ENCODE data around the gene TNFRSF21.
"Not testable (repeated sequence)": the region's sequence is repeated elsewhere in the genome, so short reads cannot be mapped to it uniquely, and the experiment has no call there.

TNFRSF21 gene, protein sequence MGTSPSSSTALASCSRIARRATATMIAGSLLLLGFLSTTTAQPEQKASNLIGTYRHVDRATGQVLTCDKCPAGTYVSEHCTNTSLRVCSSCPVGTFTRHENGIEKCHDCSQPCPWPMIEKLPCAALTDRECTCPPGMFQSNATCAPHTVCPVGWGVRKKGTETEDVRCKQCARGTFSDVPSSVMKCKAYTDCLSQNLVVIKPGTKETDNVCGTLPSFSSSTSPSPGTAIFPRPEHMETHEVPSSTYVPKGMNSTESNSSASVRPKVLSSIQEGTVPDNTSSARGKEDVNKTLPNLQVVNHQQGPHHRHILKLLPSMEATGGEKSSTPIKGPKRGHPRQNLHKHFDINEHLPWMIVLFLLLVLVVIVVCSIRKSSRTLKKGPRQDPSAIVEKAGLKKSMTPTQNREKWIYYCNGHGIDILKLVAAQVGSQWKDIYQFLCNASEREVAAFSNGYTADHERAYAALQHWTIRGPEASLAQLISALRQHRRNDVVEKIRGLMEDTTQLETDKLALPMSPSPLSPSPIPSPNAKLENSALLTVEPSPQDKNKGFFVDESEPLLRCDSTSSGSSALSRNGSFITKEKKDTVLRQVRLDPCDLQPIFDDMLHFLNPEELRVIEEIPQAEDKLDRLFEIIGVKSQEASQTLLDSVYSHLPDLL

DNA sequence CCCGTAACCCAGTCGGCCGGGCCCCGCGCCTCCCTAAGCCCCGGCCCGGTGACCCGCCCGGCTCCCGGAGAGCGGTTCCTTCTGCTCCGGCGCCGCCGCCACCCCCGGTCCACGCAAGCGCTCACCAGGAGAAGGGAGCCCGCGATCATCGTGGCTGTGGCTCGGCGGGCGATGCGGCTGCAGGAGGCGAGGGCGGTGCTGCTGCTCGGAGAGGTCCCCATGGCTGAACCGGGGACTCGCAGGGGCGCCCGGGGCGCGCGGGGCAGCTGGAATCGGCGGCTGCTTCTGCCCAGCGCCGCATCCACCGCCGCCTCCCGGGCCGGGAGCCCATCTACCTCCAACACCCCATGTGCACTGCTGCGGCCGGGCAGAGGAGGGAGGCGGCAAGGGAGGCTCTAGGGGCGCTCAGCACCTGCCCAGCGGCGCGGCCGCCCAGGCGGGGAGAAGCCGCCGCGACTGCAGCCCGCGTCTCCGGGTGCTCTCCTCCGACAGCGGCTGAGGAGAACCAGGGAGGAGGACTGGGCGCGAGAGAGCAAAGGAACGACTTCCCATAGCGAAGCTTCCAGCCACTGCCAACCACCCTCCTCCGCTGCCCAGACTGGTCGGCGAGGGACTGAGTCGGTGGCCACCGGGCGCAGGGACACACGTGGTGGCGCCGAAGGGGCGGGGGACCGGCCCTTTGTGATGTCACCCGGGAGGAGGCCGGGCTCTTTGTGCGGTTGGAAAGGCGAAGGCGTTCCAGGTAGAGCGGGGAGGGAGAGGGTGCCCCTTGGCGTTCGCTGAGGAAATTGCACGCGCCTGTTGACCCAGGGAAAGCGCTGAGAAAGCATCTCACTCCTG is at the start of gene TNFRSF21:
TNFRSF21 (minus strand) TSS at position 615 of the 840 bp plus-strand sequence; CDS start at position 221, 394 bp downstream.
- peak; percentile 90 for DNase-seq

DNA sequence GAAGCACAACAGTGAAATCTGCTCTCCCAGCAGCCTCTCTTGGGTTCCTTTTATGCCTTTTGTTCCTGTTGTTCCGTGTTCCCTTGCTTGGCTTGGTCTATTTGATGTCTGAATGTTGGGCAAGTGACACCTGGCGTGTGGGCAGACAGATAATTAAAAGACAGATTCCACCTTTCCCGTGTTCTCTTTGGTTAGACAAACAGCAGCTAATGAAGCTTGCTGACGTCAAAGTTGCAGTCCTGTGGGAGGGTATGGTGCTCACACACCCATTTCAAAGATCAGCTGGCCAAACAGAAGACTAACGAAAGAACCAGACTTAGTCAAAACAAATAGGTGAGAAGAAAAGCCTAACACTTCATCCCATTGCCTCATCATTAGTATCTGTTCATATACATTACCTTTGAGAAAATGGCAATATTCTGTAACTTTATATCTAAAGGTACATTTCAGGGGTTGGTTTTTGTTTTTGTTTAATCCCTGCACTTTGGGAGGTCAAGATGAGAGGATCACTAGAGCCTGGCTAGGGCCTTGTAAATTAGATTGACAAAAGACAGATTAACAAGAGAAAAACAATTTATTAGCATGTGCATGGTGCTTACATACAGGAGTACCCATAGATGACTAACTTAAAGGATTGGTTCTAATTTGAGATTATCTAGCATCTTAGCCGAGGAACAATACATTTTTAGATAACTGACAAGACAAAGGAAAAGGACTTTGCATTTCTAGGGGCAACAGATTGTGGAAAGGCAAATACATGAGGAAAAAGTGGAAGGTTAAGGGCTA is 48.9 kb upstream of the TNFRSF21 start:
- DNase-seq = no peak

DNA sequence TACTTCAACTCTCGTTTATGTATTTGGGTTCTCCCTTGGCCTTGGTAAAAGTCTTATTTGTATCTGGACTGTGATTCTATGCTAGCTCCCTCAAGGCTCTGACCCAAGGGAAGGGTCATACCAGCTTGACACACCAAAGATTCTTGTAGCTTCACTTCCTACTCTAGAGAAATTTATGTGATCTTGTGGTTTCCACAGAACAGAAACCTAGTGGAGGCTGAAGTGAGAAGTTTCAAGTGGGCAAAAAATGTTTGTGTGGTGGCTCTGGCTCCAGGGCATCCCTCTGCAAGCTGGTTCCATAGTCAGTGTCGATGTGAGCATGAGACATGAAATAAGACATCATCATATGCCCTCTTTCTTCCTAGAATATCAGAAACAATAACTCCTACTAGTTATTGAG is 48.1 kb upstream of the TNFRSF21 start:
- DNase-seq = no peak

DNA sequence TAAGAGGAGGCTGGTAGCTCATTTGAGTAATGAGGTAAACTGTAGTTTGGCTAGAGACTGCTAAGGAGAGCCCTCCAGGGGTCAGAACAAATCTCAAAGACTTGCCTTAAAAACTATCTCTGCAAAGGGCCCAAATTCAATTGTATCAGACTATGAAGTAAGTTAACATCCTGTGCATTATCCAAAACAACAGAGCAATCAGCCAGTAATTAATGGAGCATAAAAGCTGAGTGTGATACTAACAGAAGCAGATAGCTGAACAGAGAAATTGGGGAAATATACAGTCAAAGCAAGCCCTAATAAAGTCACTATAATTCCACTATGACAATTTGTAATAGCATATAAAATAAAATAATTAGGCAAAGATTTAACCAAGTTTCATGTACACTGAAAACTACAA is 45.8 kb upstream of the TNFRSF21 start:
- no peak for DNase-seq

DNA sequence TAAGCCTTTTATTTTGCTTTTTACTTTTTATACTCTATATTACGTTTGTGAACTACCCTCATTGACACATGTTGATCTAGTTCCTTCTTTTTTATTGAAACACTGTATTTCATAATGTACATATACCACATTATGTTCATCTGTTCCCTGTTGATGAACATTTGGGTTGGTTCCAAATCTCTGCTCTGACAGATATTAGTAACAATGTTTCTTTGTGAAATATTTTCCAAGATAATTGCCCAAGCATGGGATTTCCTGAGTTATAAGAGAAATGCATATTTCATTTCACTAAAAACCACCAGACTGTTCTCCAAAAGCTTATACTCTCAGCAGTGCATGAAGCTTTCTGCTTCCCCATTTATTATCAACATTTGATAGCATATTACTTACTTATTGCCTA is 44.2 kb upstream of the TNFRSF21 start:
- DNase-seq = no peak

DNA sequence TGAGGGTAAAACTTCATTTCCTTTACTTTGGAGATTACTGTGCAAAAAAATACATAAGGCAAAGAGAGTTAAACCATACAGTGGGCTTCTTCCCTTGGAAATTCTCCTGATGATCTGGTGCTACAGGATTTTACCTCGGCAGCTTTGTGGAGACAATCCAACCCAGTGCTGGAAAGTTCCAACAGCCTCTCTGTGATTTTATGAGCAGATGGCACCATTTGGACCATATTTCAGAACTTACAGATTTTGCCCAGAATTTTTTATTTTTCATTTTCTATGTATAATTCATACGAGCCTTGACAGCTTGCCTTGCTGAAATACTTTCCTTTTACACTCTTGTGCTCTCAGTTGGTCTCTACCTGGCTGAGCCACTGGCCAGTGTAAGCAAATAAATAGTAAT is 43.3 kb upstream of the TNFRSF21 start:
- DNase-seq = no peak

DNA sequence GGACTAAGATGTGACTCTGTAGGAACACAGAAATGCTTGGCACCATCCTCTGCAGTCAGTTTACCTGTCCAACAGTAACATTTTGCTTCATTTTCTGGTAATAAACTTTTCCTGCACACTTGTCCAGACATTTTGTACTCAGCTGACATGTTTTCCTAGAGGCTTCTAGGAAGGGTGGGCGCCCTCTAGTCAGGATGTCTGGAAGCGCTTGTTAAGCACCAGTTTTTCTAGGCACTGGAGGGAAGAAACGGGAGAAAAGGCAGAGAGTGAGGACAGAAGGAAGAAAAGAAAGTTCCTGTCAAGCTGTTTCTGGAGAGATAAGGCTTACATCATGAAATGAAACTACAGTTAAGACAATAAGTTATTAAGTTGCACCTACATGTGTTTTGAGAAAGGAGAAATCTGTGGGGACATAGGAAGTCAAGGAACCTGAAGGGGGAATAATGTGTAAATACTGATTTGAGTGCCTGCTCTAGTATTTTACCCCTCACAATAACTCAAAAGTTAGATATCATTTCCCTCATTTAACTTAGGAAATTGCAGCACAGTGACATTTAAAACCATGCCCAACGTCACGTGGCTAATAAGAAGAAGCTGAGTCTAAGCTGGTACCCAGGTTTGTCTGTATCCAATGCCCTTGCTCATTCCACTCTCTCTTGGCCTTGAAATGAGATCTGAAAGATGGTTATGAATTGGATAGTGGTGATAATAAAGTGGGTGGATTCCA is 42.7 kb upstream of the TNFRSF21 start:
- no peak for DNase-seq

DNA sequence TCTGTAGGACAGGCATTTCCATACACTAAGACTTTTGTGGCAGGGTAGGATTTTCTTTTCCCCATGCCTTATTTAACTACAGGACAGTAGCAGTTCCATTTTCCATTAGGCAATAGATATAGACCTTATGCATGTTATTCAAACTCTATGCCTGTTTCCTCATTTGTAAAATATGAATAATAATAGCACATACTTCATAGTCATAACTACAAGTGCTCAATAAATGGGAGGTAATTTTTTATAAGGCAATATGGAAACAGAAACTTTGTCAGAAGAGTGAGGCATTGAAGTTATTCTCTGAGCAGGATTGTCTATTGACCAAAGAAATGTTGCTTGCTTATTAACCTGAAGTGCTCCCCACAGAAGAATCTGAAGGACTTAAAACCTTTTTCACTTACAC is 41.9 kb upstream of the TNFRSF21 start:
- no peak for DNase-seq

DNA sequence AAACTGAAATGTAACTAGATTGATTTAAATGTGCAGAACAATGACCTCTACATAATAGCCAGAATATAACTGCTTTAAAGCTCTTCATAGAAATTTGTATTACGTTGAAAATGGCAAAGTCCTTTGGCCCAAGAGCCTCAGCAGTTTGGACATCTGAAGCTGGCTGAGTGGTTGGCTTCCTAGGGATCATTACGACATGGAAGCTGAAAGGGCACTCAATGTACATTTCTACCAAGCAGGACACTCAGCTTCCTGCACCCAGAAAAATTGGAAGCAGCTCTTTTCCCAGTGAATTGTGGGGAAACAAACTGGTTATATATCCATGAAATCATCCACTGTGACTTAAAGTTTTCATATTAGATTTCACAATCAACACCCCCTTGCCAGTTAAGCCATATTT is 40.2 kb upstream of the TNFRSF21 start:
- no peak for DNase-seq

DNA sequence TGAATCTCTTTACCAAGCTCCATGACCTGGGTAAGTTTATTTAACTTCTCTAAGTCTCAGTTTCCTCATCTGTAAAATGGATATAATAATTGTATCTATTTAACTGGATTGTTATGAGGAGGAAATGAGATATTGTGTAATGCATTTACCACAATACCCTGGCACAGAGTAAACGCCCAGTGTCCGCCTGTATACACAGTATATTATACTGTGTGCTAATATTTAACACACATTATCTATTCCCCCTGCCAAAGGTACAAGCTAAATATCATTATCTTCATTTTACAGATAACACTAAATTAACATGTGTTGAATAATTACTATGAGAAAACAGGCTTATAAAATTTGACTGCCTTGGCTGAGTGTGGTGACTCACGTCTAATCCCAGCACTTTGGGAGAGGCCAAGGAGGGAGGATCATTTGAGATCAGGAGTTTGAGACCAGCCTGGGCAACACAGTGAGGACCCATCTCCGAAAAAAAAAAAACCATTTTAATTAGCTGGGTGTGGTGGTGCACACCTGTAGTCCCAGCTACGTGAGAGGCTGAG is 38.7 kb upstream of the TNFRSF21 start:
- no peak for DNase-seq

DNA sequence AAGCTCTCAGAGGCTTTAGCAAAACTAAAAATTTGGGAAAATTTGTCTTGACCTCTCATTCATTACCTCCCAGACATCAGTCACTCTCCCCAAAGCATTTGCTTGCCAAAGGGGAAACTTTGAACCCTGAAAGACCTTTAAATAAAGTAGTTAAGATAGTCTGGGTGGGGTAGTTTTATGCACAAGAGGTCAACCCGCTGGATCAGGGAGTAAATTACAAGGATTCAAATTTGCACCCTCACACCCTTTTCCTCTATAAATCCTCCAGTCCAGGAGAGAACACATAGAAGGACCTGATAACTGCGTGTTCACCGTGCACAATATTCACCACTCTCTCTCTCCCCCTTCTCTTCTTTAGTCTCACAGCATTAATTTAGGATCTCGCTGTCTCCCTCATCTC is 36.1 kb upstream of the TNFRSF21 start:
- DNase-seq = no peak

DNA sequence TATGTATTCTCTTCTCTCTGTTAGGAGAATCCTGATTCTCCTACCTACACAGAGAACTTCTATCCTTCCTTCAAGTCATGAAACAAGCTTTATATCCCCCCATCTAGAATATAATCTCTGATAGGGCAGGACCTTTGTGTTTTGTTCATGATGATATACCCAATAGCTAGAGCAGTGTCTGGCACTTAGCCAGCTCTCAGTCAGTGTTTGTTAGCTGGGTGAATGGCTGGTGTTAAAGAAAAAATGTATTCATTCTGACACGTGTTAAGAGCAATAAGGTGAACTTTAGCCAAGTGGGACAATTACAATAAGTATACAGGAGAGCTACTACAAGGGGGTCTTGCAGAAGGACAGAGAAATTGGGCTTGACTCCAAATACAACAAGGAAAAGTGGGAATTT is 34.3 kb upstream of the TNFRSF21 start:
- DNase-seq = peak; percentile 25

DNA sequence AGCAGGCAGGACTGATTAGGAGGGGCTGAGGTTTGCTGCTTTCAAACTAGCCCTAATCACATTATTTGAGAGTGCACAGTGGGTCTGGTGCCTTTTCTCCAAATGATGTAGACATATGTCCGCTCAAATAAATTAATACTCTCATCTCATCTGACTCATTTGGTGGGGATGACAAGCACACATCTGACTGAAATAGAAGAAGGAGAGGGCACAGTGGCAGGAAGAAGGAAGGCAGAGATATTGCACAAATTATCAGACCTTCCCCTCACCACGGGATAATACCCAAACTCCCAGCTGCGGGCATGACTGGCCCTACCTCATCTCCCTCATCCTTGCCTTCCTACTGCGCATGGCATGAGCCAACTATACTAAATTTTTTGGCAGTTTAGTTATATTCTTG is 33.9 kb upstream of the TNFRSF21 start:
- DNase-seq = no peak

DNA sequence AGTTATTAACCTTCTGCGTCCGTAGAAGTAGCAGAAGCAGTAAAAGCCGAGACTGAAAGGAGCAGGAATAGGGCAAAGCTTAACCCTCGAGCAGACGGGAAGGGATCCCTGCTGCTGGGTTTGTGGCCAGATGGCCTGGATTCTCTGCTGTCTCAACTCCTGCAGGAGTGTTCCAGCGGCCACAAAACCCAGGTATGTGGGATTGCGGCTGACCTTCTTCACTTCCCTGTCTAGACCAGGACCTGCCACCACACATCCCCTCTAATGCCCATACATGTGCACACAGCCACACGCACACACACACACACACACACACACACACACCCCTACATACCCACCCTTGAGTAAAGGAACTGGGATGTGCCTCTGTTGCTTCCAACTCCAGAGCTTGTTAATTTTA is 33.1 kb upstream of the TNFRSF21 start:
- no peak for DNase-seq

DNA sequence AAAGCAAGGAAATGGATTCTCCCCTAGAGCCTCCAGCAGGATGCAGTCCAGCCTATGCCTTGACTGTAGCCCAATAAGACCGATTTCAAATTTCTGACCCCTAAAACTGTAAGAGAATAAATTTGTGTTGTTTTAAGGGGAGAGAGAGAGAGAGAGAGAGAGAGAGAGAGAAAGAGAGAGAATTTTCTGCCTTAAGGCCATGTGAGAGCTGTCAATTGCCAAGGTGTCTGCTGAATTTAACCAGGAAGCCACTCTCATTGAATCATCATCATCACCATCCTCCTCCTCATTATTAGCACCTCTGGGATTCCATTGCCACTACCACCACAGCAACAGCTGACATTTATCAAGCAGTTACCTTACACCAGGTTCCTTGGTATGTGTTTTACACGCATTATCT is 27.8 kb upstream of the TNFRSF21 start:
- no peak for DNase-seq

DNA sequence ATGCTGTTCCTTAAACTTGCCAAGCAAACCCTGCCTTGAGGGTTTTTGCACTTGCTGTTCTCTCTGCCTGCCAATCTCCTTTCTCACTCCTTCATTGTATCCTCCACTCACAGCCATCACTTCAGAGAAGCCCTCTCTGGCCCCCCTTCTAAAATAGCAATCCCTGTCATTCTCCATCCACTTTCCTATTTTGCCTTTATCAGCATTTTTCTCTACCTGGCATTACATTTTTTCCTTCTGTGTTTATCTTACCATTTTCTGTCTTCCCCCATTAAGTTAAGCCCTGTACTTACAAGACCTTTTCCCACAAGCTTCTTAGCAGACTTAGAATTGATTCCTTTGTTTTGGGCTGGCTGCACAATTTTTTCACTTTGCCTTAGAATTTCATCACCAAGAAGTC is 26.6 kb upstream of the TNFRSF21 start:
- no peak for DNase-seq

DNA sequence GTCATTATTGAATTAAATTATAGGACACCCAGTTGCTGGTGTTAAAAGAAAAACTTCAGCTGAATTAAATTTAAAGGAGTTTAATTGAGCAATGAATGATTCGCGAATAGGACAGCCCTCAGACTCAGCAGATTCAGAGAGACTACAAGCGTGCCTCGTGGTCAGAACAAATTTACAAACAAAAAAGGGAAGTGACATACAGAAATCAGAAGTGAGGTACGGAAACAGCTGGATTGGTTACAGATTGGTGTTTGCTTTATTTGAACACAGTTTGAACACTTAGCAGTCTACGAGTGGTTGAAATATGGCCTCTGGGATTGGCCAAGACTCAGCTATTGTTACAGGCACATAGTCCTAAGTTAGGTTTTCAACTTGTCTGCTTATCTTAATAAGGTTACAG is 25.8 kb upstream of the TNFRSF21 start:
- DNase-seq = no peak

DNA sequence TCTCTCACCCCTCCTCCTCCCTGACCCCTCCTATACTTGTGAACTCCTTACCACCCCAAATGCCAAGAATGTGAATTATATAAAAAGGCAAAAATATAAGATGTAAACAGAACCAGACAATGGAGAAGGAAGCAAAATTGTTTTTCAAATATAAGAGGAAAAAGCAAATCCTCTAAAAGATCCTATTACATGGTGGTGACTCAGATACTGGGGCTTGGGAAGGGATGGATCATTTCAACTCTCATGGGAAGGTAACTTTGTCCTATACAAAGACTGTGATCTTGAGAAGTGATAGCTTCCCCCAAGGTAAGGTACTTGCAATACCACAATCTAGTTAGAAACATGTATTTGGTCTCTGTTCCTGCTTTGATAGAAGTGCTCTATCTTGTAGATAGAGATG is 24.6 kb upstream of the TNFRSF21 start:
- DNase-seq = no peak

DNA sequence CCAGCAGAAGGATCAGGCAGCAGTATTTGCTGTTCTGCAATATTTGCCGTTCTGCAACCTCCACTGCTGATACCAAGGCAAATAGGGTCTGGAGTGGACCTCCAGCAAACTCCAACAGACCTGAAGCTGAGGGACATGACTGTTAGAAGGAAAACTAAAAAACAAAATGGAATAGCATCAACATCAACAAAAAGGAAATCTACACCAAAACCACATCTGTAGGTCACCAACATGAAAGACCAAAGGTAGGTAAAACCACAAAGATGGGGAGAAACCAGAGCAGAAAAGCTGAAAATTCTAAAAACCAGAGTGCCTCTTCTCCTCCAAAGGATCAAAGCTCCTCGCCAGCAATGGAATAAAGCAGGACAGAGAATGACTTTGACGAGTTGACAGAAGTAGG is 18.9 kb upstream of the TNFRSF21 start:
- not testable (repeated sequence) for DNase-seq

DNA sequence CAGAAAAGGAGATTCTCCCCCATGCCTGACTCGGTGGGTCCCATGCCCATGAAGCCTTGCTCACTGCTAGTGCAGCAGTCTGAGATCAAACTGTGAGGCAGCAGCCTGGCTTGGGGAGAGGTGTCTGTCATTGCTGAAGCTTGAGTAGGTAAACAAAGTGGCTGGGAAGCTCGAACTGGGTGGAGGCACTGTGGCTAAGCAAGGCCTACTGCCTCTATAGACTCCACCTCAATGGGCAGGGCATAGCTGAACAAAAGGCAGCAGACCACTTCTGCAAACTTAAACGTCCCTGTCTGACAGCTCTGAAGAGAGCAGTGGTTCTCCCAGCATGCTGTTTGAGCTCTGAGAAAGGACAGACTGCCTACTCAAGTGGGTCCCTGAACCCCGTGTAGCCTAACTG is 18.4 kb upstream of the TNFRSF21 start:
- not testable (repeated sequence) for DNase-seq

DNA sequence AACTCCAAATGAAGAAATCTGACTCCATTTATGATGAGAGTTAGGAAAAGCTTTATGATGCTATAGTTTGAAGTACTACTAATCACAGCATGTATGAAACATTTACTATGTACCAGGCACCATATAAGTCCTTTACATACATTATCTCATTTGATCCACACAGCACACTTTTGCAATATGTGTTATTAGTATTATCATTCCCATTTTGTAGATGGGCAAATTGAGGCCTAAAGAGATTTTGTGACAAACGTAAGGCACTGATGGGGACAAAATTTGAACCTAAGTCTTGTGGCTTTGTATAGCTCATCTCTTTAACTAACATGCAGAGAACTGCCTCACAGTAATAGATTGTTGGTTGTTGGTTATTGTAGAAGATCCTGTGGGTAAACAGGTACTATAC is 14.2 kb upstream of the TNFRSF21 start:
- no peak for DNase-seq

DNA sequence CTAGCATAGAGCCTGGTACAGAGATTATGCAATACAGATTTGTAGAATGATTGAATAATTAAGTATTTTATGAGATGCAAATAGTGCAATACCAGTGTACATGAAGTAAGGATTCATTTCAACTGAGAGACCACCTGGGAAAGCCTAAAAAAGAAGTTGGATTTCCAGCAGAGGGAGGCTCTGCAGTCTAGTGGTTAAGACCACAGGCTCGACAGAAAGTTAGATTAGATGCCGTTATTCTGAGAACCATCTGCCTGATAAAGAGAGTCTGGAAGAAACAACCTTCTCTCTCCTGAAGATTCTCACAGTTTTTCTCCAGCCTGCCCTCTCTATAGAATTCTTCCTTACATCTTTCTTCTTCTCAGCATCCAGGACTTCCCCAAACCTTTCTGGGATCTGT is 13.6 kb upstream of the TNFRSF21 start:
- no peak for DNase-seq
